ENCODE measurements around the gene TCERG1.

TCERG1 gene

GRCh38 chr5:146538432-146538831 is 91.3 kb downstream of the TCERG1 start:
- TF ChIP-seq CTCF (IDR thresholded peaks at IDR 0.05; ENCODE audit: low read length, missing control alignments) = no peak

DNA sequence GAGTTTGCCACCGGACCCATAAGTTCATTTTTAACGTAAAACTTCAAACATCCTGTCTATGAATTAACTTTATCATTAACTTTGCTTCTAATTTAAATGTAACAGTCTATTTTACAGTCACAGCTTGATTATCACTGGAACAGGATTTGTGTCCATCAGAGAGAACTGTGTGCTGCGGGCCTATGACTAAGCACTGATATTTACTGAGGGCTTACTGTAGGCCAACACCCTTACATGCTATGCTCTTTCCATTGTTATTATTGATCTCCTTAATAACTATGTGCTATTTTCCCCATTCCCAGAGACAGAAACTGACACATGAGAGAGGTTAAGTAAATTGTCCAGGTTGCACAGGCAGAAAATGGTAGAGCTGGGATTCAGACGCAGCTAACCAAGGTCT is 92.8 kb downstream of the TCERG1 start:
- H3K4me3 ChIP-seq (replicated peaks; ENCODE audit: low read depth, low read length) = no peak overlapping the region
- no peak for TF ChIP-seq CTCF (IDR thresholded peaks at IDR 0.05; ENCODE audit: low read length, missing control alignments)
- no peak for DNase-seq (ENCODE audit: low read depth)

More at GRCh38 chr5:146538432-146538831, 91.3 kb downstream of the TCERG1 start:
- H3K4me3 ChIP-seq (replicated peaks; ENCODE audit: low read depth, low read length) = no peak overlapping the region
- DNase-seq (ENCODE audit: low read depth) = no peak

DNA sequence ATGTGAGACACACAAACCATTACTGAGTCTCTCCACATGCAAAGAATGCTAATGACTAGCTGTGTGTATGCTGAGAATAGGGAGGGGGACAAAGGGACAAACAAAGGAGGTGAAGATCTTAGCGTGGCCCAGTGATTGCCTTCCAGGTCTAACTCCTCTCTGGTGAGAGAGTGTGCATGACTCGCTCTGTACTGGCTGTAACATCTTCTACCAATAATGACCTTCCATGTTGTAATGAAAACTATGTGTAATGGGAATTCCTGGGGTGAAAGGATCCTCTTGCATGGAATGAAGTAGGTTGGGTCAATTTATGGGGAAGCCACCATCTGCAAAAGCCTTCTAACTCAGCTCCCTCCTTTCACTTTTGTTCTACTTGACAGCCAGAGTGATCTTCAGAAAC is 93.3 kb downstream of the TCERG1 start:
- no peak for TF ChIP-seq CTCF (IDR thresholded peaks at IDR 0.05; ENCODE audit: low read length, missing control alignments)
- DNase-seq (ENCODE audit: low read depth) = peak; percentile 1
- H3K4me3 ChIP-seq (replicated peaks; ENCODE audit: low read depth, low read length) = no peak overlapping the region

- H3K4me3 ChIP-seq (replicated peaks; ENCODE audit: low read depth, low read length) = no peak overlapping the region
- TF ChIP-seq CTCF (IDR thresholded peaks at IDR 0.05; ENCODE audit: low read length, missing control alignments) = peak; percentile 90
- DNase-seq (ENCODE audit: low read depth) = peak; percentile 69
These were observed 95.1 kb downstream of the TCERG1 start for GRCh38 chr5:146541958-146542849.

- H3K4me3 ChIP-seq (replicated peaks; ENCODE audit: low read depth, low read length) = no peak overlapping the region
- no peak for TF ChIP-seq CTCF (IDR thresholded peaks at IDR 0.05; ENCODE audit: low read length, missing control alignments)
- no peak for DNase-seq (ENCODE audit: low read depth)
These were observed 97.1 kb downstream of the TCERG1 start for GRCh38 chr5:146544232-146544631.

DNA sequence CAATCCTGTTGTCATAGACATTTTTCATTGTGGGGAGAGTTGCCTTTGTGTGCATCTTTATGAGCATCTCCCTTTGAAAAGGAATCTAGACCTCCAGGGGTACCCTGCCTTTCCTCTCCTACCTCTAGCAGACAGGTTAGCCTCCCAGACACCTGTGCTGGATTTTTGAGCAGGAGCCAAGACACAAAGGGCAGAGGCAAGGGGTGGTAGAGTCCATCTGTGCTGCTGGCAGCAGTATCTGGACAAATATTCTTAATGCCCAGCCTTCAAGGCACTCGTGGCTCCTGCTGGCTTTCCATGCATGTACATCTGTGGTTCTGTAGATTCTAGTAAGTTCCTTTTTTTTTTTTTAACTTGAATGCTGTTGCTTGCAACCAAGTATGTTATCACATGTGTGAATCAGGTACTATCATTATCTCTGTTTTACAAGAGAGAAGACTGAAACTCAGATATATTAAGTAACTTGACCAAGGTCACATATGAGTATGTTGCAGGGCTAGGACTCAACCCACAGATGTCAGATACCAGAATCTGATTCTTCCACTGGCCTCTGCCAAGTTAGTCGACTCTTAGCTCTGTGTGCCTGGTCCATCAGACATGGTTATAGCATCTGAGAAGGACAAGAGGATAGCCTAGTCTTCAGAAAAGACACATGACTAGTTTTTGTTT is 101.8 kb downstream of the TCERG1 start:
- no peak for TF ChIP-seq CTCF (IDR thresholded peaks at IDR 0.05; ENCODE audit: low read length, missing control alignments)
- H3K4me3 ChIP-seq (replicated peaks; ENCODE audit: low read depth, low read length) = no peak overlapping the region
- no peak for DNase-seq (ENCODE audit: low read depth)

All from fibroblast of pulmonary artery (primary cell).